Midbrain (tissue), 1 donor: Measurements from ENCODE around the gene LDAF1.
"Not testable (repeated sequence)": the region's sequence is repeated elsewhere in the genome, so short reads cannot be mapped to it uniquely, and the experiment has no call there.

ENCODE experiments used
- DNase-seq: peaks from one replicate; lab custom pipeline; 2025; lab: John Stamatoyannopoulos, UW

The LDAF1 gene

DNA sequence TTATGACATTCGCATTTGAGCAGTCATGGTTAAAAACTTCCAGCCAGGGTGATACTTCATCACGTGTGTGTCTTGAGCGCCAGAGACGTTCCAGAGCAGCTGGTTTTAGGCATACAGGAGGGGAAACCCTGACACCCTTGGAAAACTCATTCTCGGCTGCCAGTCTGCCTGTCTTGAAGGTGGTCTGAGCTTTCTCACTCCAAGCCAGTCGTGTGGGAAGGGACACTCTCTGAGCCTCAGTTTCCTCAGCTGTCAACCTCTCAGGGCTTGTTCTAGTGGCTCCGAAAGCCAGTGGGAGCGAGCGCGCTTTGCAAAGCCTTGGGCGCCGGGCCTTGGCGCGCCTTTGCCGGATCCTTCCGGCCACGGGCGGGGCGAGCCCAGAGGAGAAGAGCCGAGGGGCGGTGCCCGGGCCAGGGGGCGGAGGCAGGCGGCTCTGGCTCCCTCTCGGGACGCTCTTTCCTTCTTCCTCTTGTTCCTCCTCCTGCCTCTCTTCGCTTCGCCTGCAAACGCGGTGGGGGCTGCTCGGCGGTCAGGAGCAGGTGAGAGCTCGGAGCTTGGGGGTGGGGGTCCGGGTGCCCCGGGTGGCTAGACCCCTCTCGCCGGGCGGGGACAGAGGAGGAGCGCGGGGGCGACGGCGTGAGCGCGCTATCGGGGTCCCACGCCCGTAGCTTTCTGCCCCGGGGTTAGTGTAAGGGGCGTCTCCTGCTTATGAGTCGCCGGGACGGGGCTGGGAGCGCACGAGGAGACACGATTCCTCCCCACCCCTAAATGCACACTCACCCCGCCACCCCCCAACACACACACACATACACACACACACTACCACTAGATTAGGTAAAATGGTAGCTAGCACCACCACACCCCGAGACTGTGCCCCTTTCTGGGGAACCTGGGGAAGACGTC is at the start of gene LDAF1:
TSS of gene LDAF1 (plus strand) at position 467 of the 903 bp plus-strand sequence. CDS start 2,509 bp downstream, outside the sequence.
- peak; percentile 38 for DNase-seq

DNA sequence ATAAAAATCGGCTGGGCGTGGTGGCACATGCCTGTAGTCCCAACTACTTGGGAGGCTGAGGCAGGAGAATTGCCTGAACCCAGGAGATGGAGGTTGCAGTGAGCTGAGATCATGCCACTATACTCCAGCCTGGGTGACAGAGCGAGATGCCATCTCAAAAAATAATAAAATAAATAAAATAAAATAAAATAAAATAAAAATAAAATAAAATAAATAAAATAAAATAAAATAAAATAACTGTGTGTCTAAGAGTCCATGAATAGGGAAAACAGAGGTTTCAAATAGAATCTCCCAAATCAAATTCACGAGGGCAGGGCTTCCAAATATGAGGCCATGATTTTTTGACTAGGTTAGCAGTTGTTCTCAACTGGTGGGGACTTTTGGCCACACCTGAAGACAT is 42.9 kb upstream of the LDAF1 start:
- not testable (repeated sequence) for DNase-seq

DNA sequence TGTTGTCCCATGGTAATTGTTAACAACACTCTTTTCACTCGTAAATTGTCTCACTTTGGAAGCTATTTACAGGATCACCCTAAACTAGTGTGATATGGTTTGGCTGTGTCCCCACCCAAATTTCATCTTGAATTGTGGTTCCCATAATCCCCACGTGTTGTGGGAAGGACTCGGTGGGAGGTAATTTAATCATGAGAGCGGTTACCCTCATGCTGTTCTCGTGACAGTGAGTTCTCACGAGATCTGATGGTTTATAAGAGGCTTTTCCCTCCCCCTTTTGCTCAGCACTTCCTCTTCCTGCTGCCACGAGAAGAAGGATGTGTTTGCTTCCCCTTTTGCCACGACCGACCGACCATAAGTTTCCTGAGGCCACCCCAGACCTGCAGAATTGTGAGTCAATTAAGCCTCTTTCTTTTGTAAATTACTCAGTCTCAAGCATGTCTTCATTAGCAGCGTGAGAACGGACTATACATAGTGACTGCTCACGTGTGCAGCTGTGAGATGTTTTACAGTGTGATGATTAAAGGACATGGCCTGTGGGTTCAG is 42.3 kb upstream of the LDAF1 start:
- no peak for DNase-seq

DNA sequence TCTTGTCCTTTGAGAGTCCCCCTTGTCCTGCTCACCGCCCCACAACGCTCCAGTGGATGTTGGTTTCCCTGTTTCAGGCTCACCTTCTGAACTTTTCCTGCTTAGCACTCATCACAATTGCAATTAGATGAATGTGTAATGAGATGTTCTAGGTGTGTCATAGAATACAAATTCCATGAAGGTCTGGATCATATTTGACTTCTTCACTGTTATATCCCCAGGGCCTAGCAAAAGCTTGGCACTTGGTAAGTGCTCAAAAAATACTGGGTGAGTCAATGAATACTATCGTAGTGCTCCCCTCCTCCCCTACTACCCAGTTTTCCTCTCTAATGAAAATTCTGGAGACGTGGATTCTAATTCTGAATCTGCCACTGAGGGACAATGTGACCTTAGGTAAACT is 40.9 kb upstream of the LDAF1 start:
- no peak for DNase-seq

DNA sequence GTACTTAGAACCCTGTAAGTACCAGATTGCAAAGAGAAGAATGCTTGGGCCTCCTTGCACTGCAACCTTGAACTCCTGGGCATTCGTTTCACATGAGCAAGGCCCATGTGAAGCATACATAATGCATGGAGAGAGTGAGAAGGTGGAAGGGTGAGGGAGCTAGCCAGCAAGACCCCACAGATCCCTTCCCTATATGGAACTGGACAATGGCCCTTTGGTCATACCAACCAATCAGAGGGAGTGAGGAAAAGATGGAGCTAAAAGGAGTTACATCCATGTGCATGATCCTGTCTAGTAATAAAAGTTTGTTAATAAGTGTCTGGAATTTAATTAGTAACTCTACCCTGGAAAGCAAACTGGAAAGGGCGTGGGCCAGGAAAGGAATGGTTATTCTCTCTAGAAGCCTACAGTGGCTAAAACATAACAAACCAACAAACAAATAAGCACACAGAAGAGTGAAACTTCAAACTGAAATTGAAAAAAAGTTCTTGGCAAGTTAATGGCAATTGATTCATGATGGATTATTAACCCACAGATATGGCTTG is 37.4 kb upstream of the LDAF1 start:
- no peak for DNase-seq

DNA sequence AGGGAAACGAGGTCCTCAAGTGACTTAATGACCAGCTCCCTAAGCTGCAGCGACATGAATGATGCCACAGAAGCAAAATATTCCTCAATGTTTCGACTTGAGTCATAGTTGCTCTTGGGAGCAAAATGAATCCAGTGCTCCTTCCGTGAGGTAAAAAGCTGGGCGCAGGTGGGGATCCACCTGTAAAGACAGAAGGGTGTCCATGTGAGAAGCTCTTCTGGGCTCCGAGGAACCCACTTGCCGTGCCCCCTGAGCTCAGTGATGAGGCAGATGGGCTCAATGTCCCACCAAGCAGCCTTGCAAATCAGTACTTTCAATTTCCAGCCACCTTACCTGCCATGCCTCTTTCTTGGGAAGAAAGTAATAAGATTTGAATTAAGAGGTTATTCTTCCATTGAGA is 33.3 kb upstream of the LDAF1 start:
- DNase-seq, result no peak

DNA sequence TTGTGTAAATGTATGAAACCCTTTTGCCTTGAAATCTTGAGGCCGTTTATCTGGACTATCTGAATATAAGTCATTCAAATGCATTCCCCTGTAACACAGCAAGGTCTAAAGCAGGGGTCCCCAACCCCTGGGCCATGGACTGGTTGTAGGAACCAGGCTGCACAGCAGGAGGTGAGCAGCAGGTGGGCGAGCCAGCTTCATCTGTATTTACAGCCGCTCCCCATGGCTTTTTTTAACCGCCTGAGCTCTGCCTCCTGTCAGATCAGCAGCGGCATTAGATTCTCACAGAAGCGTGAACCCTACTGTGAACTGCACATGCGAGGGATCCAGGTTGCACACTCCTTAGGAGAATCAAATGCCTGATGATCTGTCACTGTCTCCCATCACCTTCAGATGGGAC is 32.0 kb upstream of the LDAF1 start:
- no peak for DNase-seq

DNA sequence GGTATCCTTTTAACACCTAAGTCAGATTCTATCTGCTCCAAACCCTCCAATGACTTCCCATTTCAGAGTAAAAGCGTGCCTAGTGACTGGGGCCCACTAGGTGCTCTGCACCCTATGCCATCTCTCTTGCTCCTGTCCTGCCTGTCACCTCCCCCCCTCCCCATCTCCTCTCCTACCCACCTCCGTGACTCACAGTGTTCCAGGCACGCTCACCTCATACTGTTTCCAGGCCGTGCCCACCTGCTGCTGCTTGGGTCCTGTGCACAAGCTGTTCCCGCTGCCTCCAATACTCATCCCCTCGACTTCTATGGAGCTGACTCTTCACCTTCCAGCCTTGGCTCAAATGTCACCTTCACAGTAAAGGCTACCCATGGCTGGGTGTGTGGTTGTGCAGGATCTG is 29.5 kb upstream of the LDAF1 start:
- no peak for DNase-seq

DNA sequence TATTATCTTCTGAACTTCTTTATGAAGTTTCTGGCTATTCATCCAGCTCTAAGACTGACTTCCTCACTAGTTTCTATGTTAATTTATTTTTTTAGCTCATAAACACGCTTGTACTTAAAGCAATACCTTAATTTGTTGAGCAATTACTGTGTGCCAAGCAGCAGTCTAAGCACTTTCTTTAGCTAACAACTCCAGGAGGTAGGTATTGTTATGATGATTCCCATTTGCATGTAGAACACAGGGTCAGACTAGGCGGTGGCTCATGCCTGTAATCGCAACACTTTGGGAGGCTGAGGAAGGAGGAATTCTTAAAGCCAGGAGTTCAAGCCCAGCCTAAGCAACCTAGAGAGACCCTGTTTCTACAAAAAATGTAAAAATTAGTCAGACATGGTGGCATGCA is 27.7 kb upstream of the LDAF1 start:
- no peak for DNase-seq

DNA sequence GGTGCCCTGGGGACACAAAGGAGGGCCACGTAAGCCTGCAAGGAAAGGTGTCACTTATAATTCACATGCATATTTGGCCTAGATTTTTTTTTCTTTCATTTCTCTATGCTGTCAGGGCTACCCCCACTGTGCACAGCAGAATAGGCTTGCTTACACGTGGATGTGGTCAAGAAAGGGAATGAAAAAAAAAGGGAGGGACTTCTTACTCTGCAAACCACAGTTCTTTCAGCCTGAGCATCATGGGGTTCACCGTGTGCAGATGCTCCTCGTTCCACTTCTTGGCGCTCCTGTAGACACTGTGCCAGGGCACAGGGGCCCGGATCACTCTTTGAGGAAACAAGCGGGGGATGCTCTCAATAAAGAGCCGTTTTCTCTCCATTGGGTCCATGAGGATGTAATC is 24.4 kb upstream of the LDAF1 start:
- no peak for DNase-seq

DNA sequence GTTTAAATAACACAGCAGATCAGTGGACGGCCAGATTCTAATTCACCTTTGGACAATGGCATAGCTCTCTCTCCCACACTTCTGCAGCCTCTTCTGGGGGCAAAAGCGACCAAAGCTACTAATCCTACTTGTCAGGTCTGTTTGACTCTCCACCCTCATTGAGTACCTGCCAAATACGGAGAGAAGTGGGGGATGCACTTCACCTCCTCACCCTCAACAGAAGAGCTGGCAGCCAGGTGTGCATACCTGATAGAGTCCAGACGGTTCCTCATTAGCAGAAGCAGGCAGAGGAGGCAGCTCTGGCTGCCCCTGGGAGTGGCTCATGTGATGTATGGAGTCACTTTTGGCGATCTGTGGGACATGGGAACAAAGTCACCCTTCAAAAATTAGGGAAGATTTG is 12.7 kb upstream of the LDAF1 start:
- no peak for DNase-seq

DNA sequence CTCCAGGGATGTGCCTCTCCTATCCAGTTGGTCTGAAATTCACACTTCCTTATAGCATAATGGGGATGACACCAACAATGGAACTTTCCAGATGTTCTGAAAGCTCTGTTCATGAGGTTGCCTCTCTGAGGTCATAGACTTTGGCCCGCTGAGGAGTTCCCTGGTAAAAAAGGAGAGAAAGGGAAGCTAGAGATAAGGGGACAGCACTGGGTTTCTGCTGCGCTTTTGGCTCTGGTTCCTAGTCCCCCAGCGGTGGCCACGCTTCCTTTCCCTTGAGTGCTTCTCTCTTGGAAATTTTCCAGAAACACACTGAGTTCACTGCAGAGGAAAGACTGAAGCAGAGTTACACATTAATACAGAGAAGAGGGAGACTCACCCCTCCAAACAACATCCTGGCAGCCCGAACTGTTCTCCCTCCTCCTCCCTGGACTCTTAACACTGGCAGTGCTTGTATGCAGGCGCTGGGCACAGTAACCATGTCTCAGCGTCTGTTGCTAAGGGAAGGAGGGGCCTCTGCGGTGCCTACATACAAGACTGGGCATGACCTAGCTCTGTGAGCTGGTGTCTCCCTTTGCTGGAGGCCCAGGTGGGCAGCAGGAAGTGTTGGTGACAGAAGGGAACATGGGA is 8.0 kb upstream of the LDAF1 start, which contains the start of gene DNAH3:
TSS of gene DNAH3 (minus strand) at position 472 of the 627 bp plus-strand sequence. CDS start 527 bp downstream, outside the sequence.
- DNase-seq, result no peak

DNA sequence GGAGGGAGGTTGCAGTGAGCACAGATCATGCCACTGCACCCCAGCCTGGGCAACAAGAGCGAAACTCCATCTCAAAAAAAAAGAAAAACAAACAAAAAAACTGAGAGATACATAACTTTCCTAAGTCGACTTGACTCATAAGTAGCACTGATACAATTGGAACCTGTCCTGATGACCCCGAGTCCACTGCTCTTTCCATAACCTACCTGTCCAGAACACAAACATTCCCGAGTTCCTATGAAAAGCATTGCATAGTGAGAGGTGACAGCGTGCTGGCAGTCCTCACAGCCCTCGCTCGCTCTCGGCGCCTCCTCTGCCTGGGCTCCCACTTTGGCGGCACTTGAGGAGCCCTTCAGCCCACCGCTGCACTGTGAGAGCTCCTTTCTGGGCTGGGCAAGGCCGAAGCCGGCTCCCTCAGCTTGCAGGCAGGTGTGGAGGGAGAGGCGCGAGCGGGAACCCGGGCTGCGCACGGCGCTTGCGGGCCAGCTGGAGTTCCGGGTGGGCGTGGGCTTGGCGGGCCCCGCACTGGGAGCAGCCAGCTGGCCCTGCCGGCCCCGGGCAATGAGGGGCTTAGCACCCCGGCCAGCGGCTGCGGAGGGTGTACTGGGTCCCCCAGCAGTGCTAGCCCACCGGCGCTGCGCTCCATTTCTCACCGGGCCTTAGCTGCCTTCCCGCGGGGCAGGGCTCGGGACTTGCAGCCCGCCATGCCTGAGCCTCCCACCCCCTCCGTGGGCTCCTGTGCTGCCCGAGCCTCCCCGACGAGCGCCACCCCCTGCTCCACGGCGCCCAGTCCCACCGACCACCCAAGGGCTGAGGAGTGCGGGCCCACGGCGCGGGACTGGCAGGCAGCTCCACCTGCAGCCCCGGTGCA is 6.1 kb upstream of the LDAF1 start:
- not testable (repeated sequence) for DNase-seq

DNA sequence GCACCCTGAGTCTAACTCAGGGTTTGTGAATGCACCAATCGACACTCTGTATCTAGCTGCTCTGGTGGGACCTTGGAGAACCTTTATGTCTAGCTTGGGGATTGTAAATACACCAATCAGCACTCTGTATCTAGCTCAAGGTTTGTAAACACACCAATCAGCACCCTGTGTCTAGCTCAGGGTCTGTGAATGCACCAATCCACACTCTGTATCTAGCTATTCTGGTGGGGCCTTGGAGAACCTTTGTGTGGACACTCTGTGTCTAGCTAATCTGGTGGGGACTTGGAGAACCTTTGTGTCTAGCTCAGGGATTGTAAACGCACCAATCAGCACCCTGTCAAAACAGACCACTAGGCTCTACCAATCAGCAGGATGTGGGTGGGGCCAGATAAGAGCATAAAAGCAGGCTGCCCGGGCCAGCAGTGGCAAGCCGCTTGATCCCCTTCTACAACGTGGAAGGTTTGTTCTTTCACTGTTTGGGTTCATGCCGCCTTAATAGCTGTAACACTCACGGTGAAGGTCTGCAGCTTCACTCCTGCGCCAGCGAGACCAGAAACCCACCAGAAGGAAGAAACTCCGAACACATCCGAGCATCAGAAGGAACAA is 5.2 kb upstream of the LDAF1 start:
- not testable (repeated sequence) for DNase-seq

DNA sequence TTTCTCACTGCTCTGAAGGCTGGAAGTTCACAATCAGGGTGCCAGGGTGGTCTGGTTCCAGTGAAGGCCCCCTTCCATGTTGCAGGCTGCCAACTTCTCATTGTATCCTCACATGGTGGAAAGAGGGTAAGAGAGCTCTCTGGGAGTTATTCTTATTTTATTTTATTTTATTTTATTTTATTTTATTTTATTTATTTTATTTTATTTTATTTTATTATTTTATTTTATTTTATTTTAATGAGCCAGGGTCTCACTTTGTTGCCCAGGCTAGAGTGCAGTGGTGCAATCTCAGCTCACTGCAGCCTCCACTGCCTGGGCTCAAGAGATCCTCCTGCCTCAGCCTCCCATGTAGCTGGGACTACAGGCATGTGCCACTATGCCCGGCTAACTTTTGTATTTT is 2.5 kb upstream of the LDAF1 start:
- not testable (repeated sequence) for DNase-seq

DNA sequence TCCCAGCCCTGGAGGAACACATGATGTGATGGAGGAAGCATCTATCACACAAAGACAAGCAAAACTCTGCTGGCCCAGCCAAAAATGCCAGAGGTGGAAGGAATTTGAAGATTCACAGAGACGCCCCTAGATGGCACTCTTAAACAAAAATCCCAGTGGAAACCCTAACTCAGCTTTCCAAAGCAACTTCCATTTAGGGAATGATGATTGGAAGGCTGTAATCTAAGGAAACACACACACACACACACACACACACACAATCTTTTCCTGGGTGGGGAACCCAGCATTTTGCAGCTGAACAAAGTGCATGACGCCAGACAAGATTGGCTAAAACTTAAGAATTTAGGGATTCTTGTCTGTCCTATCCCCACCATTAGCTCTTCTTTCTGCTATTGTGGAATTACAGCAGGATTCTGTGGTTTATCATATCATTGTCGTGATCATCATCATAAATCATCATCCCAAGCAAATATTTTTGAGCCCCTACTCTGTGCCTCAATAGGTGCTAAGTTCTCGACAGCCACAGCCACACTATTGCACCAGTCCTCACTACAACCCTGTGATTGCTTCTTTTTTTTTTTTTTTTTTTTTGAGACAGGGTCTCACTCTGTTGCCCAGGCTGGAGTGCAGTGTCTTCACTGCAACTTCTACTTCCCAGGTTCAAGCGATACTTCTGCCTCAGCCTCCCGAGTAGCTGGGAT is 1.6 kb upstream of the LDAF1 start:
- DNase-seq, result peak; percentile 36

DNA sequence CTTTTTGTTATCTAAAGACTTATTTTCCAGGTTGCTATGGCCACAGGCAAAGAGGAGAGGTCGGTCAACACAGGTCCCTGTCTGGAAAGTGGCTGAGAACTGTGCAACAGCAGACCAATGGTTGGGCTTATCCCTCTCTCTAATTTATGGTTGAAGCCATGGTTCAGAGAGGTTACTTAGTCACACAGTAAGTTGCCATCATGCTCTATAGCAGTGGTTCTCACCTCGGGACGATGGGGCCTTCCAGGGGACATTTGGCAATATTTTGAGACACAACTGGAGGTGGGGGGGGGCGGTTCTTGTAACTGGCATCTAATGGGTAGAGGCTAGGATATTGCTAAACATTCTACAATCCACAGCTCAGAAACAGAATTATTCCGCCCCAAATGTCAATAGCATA is 842 bp upstream of the LDAF1 start:
- DNase-seq, result no peak

DNA sequence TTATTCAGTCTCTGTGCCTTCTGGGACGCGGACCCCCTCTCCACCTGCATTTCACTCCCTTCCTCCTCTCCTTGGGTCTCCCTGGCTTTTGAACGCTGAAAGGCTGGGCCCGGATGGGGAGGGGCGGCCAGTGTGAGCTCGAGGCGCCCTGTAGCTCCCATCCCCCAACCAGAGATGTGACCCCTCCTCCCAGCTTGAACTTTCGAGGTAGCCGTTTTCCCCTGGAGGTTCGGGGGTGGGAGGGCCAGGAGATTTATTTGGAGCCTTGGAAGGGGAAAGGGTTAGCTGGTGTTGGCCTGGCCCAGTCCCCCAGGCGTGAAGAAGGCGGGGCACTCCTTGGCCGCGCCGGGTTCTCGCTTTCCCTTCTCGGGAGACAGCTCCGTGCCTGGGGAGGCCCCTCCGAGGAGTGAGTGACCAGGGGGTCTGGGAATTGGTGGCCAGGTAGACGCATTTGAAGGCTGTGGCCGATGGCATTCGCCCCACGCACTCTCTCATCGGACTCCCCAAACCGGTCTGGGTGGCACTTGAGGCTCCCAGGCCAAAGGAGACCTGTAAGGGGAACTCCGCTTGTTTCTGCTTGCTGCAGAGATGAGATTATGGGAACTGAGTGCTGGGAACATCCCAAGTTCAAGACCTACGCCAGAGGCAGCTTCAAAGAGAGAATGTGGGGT is 942 bp downstream of the LDAF1 start:
- DNase-seq, result peak; percentile 0

DNA sequence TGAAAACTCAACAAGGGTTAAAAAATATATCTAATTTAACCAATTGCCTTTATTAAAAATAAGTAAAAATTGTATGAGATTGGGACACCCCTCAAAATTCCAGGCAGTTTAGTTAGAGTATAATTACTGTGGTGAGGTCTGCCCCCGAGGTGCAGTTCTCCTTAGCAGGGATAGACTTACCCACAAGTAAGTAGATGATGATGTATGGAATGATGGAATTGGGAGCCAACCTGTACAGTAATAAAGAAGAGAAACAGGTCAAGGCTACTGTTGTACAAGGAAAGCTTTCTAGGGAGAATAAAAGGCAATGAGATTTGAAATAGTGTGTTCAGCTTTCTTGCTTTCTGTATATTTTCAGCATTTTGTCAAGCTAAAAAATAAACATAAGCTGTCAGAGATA is 1.8 kb downstream of the LDAF1 start:
- DNase-seq, result no peak

DNA sequence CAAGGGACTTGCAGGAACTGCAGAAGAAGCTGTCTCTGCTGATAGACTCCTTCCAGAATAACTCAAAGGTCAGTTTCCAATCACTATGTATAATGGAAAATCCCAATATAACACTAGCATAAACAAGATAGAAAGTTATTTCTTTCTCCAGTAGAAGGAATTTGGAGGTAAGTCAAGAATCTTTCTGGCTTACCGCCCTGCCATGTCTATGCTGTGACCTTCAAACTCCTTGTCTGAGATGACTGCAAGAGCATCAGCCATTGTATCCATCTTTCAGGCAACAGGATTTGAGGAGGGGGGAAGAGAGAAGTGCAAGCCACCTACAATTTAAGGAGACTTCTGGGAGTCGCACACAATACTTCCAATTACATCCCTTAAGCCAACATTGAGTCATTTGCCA is 2.7 kb downstream of the LDAF1 start:
- no peak for DNase-seq
